Suprapubic skin (tissue), 4 donors: ENCODE data around the gene LSM14A. TPM values are rescaled to one million over a fixed set of nuclear protein-coding genes. Genes with fewer than 3 reads are reported as not detected.
"Not testable (repeated sequence)": the region's sequence is repeated elsewhere in the genome, so short reads cannot be mapped to it uniquely, and the experiment has no call there.

Source experiments
- DNase-seq, 2 donors: peaks; one replicate each; pipeline ENCODE4 v3.0.0-alpha.2; 2019; ENCODE audit warnings: low spot score in 2 of 2
- H3K27ac ChIP-seq: fragments of 200-600 bp; sonication (generic); one replicate; pipeline ENCODE4 v1.5.1; 2019
- H3K27me3 ChIP-seq: fragments of 200-600 bp; sonication (generic); one replicate; pipeline ENCODE4 v1.5.1; 2019
- H3K36me3 ChIP-seq: fragments of 200-600 bp; sonication (generic); one replicate; pipeline ENCODE4 v1.5.1; 2019
- H3K4me1 ChIP-seq: fragments of 200-600 bp; sonication (generic); one replicate; pipeline ENCODE4 v1.5.1; 2019
- H3K4me3 ChIP-seq: fragments of 200-600 bp; sonication (generic); one replicate; pipeline ENCODE4 v1.5.1; 2019; ENCODE audit warnings: mild to moderate bottlenecking
- H3K9me3 ChIP-seq: fragments of 200-600 bp; sonication (generic); one replicate; pipeline ENCODE4 v1.5.1; 2019
- EP300 ChIP-seq: sonication (generic); formaldehyde crosslinking; IDR thresholded peaks from one replicate; pipeline ENCODE4 v1.6.1; 2017; ENCODE audit warnings: antibody characterized with exemption
- POLR2A ChIP-seq, 2 donors: fragments of 450-650 bp; IDR thresholded peaks; one replicate each; pipeline ENCODE4 v1.6.1; 2017; ENCODE audit warnings: antibody characterized with exemption in 2 of 2, mild to moderate bottlenecking in 2 of 2, moderate library complexity in 2 of 2
- POLR2AphosphoS5 ChIP-seq, 3 donors: sonication (generic); formaldehyde crosslinking; IDR thresholded peaks; one replicate each; pipeline ENCODE4 v1.6.1; 2017; ENCODE audit warnings: antibody characterized with exemption in 3 of 3
- WGBS: methylation state at CpG from one replicate; pipeline ENCODE4 v1.1.5; 2018; 5-methylcytosine and 5-hydroxymethylcytosine counted together
- total RNA-seq, 4 donors: library from RNA; depleted of rRNA; stranded (reverse); fragments of >200 nt; gene quantifications; one replicate each; pipeline ENCODE4 v1.1.0, GENCODE V29; 2016
- TF ChIP-seq, protein P1 (sequence below), 2 donors: fragments of 200-600 bp in 1 of 2; fragments of 450-650 bp in 1 of 2; sonication (generic) in 1 of 2; IDR thresholded peaks; one replicate each; pipeline ENCODE4 v1.5.1; 2016 to 2019; ENCODE audit warnings: antibody characterized with exemption in 2 of 2, mild to moderate bottlenecking in 1 of 2, moderate library complexity in 1 of 2

LSM14A gene
- total RNA-seq, 4 donors from 2014 or later, result 107 to 156 (median 116) TPM

- TF ChIP-seq POLR2A (IDR thresholded peaks at IDR 0.05) (no peak), POLR2AphosphoS5 (IDR thresholded peaks at IDR 0.05) (no peak), EP300 (no peak)
- TF ChIP-seq, protein P1, sequence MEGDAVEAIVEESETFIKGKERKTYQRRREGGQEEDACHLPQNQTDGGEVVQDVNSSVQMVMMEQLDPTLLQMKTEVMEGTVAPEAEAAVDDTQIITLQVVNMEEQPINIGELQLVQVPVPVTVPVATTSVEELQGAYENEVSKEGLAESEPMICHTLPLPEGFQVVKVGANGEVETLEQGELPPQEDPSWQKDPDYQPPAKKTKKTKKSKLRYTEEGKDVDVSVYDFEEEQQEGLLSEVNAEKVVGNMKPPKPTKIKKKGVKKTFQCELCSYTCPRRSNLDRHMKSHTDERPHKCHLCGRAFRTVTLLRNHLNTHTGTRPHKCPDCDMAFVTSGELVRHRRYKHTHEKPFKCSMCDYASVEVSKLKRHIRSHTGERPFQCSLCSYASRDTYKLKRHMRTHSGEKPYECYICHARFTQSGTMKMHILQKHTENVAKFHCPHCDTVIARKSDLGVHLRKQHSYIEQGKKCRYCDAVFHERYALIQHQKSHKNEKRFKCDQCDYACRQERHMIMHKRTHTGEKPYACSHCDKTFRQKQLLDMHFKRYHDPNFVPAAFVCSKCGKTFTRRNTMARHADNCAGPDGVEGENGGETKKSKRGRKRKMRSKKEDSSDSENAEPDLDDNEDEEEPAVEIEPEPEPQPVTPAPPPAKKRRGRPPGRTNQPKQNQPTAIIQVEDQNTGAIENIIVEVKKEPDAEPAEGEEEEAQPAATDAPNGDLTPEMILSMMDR (IDR thresholded peaks at IDR 0.05), result no peak
- no peak overlapping the region for H3K4me3 ChIP-seq
- 94% methylated on average over 6 of the region's 6 CpGs for WGBS
- no peaks in the 10 kb centered on the region for H3K9me3 ChIP-seq
- H3K36me3 ChIP-seq, result peaks cover 60% of the 10 kb centered on the region
- H3K27me3 ChIP-seq, result no peaks in the 10 kb centered on the region
- no peak for DNase-seq
- no peak overlapping the region for H3K27ac ChIP-seq
- H3K4me1 ChIP-seq, result no peaks in the 10 kb centered on the region
These were observed 28.8 kb downstream of the LSM14A start for GRCh38 chr19:34201133-34201532.

GRCh38 chr19:34205324-34205723 is 33.0 kb downstream of the LSM14A start:
- peaks cover 40% of the 10 kb centered on the region for H3K36me3 ChIP-seq
- H3K27ac ChIP-seq, H3K9me3 ChIP-seq, DNase-seq, H3K4me1 ChIP-seq, H3K4me3 ChIP-seq, H3K27me3 ChIP-seq: not testable (repeated sequence)
- WGBS, result 97% methylated on average over 7 of the region's 7 CpGs

- Histone ChIP-seq H3K27ac (no peak overlapping the region), H3K9me3 (no peaks in the 10 kb centered on the region), H3K27me3 (no peaks in the 10 kb centered on the region), H3K36me3 (peaks cover 41% of the 10 kb centered on the region), H3K4me3 (no peak overlapping the region), H3K4me1 (no peaks in the 10 kb centered on the region)
- TF ChIP-seq EP300, result no peak
- TF ChIP-seq, protein P1 (IDR thresholded peaks at IDR 0.05), result no peak
- TF ChIP-seq POLR2A (IDR thresholded peaks at IDR 0.05), result no peak
- TF ChIP-seq POLR2AphosphoS5 (IDR thresholded peaks at IDR 0.05), result no peak
- DNase-seq, result no peak
- 100% methylated on average over 1 of the region's 1 CpG for WGBS
These were observed 36.1 kb downstream of the LSM14A start for GRCh38 chr19:34208291-34208884.

DNA sequence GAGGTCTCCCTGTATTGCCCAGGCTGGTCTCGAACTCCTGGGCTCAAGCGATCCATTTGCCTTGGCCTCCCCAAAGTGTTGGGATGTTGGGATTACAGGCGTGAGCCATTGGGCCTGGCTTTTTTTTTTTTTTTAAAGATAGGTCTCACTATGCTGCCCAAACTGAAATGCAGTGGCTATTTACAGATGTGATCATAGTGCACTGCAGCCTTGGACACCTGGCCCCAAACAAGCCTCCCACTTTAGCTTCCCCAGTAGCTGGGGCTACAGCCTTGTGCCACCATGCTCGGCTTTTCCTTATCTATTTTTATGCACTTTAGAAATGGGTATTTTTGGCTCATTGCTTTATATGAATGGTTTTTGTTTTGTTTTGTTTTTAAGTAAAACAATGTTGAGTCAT is 37.4 kb downstream of the LSM14A start:
- no peak overlapping the region for H3K27ac ChIP-seq
- peaks cover 52% of the 10 kb centered on the region for H3K36me3 ChIP-seq
- H3K9me3 ChIP-seq, result no peaks in the 10 kb centered on the region
- WGBS, result 95% methylated on average over 4 of the region's 4 CpGs
- no peak for TF ChIP-seq EP300
- TF ChIP-seq POLR2A (IDR thresholded peaks at IDR 0.05), result no peak
- no peak for TF ChIP-seq POLR2AphosphoS5 (IDR thresholded peaks at IDR 0.05)
- TF ChIP-seq, protein P1 (IDR thresholded peaks at IDR 0.05), result no peak
- no peaks in the 10 kb centered on the region for H3K4me1 ChIP-seq
- DNase-seq, result no peak
- no peak overlapping the region for H3K4me3 ChIP-seq
- no peaks in the 10 kb centered on the region for H3K27me3 ChIP-seq

DNA sequence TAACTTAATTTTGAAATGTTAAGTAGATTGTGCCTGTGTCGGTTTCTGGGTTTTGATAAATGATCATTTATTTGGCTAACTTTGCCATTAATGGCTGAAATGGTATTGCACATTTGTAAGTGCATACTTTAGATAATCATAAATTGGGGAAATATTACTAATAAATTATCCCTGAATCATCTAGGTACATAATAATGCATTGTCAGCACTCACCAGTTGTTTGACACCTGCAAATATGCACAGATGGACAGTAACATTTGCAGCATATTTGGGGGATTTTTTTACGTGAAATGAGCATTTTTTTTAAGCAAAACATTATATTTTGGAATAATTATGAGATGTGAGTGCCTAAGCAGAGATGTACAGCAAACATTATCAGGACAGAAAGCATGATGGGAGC is 41.0 kb downstream of the LSM14A start:
- Histone ChIP-seq H3K4me3 (no peak overlapping the region), H3K27ac (no peak overlapping the region), H3K27me3 (no peaks in the 10 kb centered on the region), H3K9me3 (no peaks in the 10 kb centered on the region), H3K4me1 (peaks cover 4% of the 10 kb centered on the region), H3K36me3 (peaks cover 71% of the 10 kb centered on the region)
- 93% methylated on average over 2 of the region's 2 CpGs for WGBS
- DNase-seq, result no peak
- TF ChIP-seq, protein P1 (IDR thresholded peaks at IDR 0.05), result no peak
- TF ChIP-seq POLR2A (IDR thresholded peaks at IDR 0.05) (no peak), EP300 (no peak), POLR2AphosphoS5 (IDR thresholded peaks at IDR 0.05) (no peak)

DNA sequence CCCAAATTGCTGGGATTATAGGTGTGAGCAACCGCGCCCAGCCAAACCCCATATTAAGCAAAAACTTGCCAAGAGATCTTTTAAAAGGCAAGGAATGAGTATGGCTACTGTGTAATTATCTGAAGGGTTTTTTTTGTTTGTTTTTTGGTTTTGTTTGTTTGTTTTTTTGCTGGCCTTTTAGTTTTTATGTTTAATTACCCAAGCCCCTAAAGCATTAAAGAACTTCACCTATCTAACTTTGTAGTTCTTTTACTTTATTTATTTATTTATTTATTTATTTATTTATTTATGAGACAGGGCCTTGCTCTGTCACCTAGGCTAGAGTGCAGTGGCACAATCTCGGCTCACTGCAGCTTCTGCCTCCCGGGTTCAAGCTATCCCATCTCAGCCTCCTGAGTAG is 41.7 kb downstream of the LSM14A start:
- TF ChIP-seq EP300 (no peak), POLR2AphosphoS5 (IDR thresholded peaks at IDR 0.05) (no peak), POLR2A (IDR thresholded peaks at IDR 0.05) (no peak)
- TF ChIP-seq, protein P1 (IDR thresholded peaks at IDR 0.05), result no peak
- DNase-seq, result no peak
- peaks cover 4% of the 10 kb centered on the region for H3K4me1 ChIP-seq
- no peak overlapping the region for H3K27ac ChIP-seq
- no peaks in the 10 kb centered on the region for H3K27me3 ChIP-seq
- WGBS, result 94% methylated on average over 4 of the region's 4 CpGs
- peaks cover 72% of the 10 kb centered on the region for H3K36me3 ChIP-seq
- H3K4me3 ChIP-seq, result no peak overlapping the region
- no peaks in the 10 kb centered on the region for H3K9me3 ChIP-seq
